AG08395 (cell line): ENCODE data around the gene ZNF213.
A peak's percentile ranks its signal among the peaks of the same experiment; 100 is the strongest.
"Not testable (repeated sequence)": the region's sequence is repeated elsewhere in the genome, so short reads cannot be mapped to it uniquely, and the experiment has no call there.

Experiments used
- DNase-seq: peaks from one replicate; pipeline ENCODE4 v3.0.0; 2012; ENCODE audit warnings: mixed read lengths, low spot score

The ZNF213 gene

GRCh38 chr16:3170440-3171180 is 35.8 kb downstream of the ZNF213 start:
- DNase-seq = no peak

DNA sequence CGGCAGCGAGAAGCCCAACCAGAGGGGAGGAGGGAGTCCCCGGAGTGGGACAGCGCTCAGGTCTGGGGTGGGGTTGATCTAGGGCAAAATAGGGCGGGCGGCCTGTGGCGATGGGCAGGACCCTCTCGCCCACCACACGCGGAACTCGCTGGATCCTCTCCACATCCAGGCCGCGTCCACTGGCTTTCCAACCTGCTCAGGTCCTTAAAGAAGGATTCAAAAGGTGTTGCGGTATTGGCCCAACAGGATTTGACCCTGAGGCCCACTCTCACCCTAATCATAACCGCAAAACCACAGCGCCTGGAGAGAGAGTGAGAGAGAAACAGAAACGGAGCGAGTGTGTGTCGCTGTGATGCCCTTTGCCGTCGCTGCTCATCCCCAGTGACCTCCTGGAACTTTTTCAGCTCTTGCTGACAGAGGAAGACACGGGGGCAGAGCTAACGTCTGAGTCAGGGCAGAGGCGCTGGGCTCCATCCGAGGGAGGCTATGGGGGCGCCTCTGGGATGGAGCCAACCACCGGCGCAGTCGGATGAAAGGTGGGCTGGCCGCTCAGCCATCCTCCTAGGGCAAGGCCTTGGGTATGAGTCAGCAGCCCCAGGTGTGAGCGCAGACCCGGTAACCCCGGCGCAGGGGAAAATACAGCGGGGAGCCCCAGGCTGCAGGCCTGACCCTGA is 36.5 kb downstream of the ZNF213 start:
- DNase-seq = no peak

GRCh38 chr16:3171855-3172593 is 37.2 kb downstream of the ZNF213 start:
- no peak for DNase-seq

DNA sequence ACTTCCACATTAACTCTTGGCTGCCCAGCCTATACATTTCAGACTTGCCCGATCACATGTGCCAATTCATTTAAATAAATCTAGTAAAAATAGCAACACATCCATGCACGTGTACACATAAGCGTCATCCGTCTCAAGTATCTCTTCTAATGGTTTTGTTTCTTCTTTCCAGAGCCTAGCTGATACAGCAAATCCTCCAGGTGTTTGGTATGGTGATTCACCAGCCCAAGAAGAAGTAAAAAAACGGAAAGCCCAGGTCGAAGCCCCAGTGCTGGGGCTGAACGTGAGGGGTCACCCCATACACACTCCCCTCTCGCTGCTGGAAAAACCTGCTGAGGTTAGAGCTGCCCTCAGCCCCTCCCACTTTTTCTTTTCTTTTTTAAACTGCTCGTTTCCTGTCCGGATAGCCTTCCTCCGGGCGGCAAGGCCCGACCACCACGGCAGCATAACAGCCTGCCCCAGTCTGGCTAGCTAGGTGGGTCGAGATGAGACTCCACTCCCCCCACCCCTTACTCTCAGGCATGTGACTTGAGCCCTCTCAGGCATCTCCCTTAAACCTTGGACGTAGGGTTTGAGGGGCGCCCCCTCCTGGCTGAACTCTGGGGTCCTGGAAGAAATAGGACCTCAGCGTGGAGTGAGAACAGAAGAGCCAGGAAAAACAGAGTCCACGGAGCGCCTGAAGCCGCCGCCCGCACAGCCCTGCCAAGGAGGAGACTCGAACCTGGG is 39.2 kb downstream of the ZNF213 start:
- DNase-seq = no peak

GRCh38 chr16:3174618-3175148 is 39.9 kb downstream of the ZNF213 start:
- no peak for DNase-seq

DNA sequence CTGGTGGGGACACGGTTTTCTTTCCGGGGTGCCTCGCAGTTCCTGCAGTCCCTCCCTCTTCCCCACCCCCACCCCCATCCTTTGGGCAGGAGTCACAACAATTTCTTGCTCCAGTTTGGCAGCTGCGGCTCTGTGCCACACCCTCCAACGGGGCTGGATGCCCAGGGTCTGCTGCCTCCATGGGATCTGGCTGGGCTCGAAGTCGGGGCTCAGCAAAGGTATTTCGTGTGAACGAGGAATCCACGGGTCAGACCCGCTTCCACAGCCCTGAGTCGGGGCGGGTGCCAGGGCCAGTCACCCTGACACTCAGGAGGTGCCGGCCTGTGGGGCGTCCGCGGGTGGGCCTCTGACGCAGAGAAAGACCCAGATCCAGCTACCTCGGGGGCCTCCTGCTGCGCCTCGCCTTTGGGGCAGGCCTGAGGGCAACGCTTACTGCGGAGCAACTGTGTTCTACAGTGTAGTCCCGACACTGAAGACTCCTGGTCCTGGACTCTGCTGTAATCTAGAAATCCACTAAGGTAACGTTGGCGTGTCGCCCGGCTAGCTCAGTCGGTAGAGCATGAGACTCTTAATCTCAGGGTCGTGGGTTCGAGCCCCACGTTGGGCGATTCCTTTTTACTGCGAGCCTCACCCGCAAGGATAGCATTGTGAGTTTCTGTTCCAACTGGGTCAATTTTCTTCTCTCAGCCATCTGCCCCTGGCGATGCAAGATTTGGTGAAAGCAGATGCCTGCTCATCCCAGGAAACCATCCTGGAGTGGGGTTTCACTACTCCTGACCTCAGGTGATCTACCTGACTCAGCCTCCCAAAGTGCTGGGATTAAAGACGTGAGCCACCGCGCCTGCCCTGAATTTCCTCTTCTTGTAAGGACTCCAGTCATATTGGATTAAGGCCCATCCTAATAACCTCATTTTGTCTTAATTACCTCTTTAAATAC is 40.6 kb downstream of the ZNF213 start:
- DNase-seq = no peak

DNA sequence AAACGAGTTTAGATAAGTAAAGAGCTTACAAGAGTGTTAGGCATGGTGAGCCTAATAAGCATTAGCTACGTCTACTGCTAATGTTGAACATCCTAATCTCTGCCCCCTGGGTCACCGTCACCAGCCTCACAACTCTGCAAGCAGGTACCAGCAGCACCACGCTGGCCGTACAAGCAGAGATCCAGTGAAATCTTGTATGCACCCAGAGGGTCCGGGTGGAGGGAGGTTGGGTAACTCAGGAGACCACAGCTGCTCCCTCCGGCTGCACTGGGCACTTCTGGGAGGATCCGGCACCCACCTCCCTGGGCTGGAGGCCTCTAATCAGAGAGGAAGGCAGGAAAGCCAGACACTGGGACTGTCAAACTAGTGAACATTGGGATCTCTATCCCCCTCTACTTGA is 44.8 kb downstream of the ZNF213 start:
- DNase-seq = no peak

DNA sequence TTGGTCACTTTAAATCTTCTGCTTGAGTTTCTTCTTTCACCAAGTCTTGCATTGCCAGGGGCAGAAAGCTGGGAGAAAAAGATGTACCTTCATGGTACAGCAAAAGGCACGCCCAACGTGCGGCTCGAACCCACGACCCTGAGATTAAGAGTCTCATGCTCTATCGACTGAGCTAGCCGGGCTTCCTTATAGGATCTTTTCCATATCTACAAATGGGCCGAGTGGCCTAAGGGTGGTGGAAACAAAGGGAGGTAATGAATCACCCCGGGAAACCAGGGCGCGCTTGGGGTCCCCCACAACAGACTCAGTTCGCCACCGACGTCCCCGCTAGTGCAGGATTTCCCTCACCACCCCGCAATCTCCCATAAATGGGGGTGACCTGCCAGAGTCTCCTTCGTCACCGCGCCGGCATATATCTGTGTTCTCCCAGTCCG is 45.6 kb downstream of the ZNF213 start:
- DNase-seq = no peak

GRCh38 chr16:3182293-3182607 is 47.4 kb downstream of the ZNF213 start:
- DNase-seq = not testable (repeated sequence)

DNA sequence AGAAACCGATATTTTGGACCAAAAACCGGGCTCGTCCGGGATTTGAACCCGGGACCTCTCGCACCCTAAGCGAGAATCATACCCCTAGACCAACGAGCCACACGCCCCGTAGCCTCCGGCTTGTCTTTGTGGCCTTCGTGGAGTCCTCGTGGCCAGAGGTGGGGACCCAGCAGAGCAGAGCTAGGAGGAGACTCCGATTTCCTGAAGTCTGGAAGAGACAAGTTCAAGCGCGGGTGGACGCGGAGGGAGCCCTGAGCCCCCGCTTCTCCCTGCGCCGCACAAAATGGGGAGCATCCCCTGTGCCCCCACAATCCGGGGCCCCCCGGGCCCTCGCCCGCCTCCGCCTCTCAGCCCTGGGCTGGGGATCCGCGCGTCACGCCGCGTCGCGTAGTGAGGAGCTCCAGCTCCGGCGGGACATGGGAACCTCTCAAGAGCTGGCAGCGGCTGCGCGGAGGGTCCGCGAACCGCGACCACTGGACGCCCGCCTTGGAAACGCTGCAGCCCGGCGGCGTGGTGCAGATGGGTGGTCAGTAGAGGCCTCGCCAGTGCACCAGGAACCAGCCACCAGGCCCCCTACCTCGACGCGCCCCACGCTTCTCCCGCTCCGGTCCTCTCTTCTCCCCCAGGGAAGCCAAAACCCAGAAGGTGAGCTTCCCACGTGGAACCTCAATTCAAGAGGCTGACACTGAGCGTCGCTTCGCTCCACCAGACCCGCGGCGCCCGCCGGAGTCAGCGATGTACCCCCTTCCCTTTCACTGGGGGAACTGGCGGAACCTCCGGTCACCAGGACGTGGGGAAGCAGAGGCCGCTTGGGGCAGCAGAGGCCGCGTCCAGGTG is 48.0 kb downstream of the ZNF213 start:
- DNase-seq = peak; percentile 72

DNA sequence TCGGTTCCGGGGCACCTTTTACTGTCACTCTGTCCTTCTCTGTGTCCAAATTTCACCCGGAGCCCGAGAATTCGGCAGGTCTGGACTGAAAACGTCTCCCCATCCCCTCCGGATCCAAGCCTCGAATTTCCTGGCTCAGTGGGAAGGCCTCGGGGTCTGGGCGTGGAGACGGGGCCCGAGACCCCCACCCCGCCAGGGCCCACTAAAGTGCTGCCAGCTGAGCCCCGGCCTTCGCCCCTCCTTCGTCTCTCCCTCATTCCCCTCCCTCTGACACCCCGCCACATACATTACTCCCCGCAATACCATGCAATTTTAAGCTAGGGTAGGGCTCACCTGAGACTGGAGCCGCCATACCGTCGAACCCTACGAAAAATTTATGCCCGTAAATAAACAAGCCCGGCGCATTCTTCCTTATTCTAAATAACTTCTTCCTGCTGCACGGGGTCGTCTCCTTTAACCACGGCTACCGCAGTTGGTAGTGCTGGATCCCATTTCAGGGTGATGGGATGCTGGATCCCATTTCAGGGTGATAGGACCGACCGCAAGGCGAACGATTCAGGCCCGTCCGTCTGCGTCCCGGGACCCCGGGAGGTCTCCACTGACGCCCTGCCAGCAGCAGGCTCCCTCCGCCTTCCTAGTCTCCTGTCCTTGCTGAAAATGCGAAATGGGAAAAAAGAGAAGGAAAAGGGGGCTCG is 48.8 kb downstream of the ZNF213 start:
- no peak for DNase-seq

GRCh38 chr16:3186946-3187690 is 52.3 kb downstream of the ZNF213 start:
- DNase-seq = no peak

DNA sequence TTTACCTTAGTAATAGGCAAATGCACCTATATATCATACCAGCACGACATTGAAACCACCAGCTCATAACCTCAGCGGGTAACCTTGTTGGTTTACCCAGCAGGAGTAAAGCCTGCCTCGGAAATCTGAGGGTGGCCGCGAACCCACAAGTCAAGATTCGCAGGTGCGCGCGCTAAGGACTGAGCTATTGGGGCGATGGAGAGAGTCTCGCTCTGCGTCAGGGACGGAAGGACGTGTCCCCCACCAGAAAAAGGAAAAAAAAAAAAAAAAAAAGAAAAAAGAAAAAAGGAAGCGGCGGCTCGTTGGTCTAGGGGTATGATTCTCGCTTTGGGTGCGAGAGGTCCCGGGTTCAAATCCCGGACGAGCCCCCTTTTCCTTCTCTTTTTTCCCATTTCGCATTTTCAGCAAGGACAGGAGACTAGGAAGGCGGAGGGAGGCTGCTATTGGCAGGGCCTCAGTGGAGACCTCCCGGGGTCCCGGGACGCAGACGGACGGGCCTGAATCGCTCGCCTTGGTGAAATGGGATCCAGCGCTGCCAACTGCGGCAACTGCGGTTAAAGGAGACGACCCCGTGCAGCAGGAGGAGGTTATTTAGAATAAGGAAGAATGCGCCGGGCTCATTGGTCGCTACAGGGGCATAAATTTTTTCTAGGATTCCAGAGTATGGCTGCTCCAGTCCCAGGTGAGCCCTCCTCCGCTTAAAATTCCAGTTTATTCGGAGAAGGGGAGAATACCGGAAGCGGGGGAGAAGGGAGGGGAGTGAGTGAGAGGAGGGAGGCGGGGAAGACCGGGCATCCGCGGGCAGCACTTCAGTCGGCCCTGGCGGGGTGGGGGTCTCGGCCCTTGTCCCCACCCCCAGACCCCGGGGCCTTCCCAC is 53.2 kb downstream of the ZNF213 start, which contains the start of gene OR1F1:
OR1F1 (plus strand) TSS at position 407 of the 877 bp plus-strand sequence.
- peak; percentile 52 for DNase-seq

GRCh38 chr16:3188675-3188924 is 53.8 kb downstream of the ZNF213 start:
- DNase-seq = no peak

DNA sequence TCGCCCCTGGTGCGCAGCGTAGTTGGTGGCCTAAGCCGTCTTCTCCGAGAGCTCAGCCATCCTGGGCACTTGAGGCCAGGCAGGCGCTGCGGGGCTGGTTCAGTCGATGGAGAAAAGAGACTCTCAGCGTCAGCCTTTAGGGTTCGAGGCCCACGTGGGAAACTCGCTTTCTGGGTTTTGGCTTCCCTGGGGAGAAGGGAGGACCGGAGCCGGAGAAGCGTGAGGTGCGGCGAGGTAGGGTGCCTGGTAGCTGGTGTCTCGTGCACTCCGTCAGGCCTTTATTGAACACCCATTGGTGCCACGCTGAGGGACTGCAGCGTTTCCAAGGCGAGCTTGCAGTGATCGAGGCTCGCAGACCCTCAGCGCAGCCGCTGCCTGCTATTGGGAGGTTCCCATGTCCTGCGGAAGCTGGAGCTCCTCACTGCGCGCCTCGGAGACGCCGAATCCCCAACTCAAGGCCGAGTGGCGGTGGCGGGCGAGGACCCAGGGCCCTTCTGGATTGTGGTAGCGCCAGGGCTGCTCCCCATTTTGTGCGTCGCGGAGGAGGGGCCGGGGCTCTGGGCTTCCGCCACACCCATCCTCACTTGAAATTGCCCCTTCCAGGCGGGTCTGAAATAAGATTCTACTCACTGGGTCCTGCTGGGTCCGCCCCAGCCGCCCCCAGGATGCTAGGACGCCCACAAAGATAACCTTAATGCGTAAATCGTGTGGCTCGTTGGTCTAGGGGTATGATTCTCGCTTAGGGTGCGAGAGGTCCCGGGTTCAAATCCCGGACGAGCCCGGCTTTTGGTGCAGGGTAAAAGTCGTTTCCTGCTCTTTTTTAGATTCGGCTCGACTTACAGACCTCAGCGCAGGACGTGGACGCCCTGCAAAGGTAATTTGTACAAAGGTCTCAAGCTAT is 54.3 kb downstream of the ZNF213 start:
- DNase-seq = peak; percentile 48

GRCh38 chr16:3189869-3190268 is 55.0 kb downstream of the ZNF213 start:
- DNase-seq = no peak

- DNase-seq = no peak
Observed at GRCh38 chr16:3190949-3191353, 56.1 kb downstream of the ZNF213 start.
